Heart right ventricle (tissue), 16 donors: ENCODE results near the gene OR1D5. TPM values are rescaled to one million over a fixed set of nuclear protein-coding genes. Genes with fewer than 3 reads are reported as not detected.
"Not testable (repeated sequence)": the region's sequence is repeated elsewhere in the genome, so short reads cannot be mapped to it uniquely, and the experiment has no call there.

Experiments
- ATAC-seq, 8 donors: fragments of 200-7000 bp; cut with Tn5 transposase; one replicate each; pipeline ENCODE4 v1.9.1; 2020; ENCODE audit warnings: mild to moderate bottlenecking in 8 of 8, moderate library complexity in 8 of 8, moderate number of reproducible peaks in 1 of 8
- DNase-seq, 2 donors: peaks; one replicate each; pipeline ENCODE4 v3.0.0-alpha.2; 2020
- H3K27ac ChIP-seq, 10 donors: fragments of 200-600 bp; sonication (generic) in 2 of 10; one replicate each; pipeline versions ENCODE4 v1.5.0 to v1.8.0; 2020 to 2022; ENCODE audit warnings: mild to moderate bottlenecking in 3 of 10
- H3K27me3 ChIP-seq, 7 donors: fragments of 200-600 bp; one replicate each; pipeline ENCODE4 v1.8.0; 2021 to 2022; ENCODE audit warnings: mild to moderate bottlenecking in 2 of 7
- H3K36me3 ChIP-seq, 9 donors: fragments of 200-600 bp; sonication (generic) in 1 of 9; one replicate each; pipeline versions ENCODE4 v1.5.0 to v1.8.0; 2020 to 2022; ENCODE audit warnings: mild to moderate bottlenecking in 2 of 9
- H3K4me1 ChIP-seq, 9 donors: fragments of 200-600 bp; sonication (generic) in 1 of 9; one replicate each; pipeline versions ENCODE4 v1.5.0 to v1.8.0; 2020 to 2022; ENCODE audit warnings: mild to moderate bottlenecking in 4 of 9
- H3K4me3 ChIP-seq, 10 donors: fragments of 200-600 bp; sonication (generic) in 2 of 10; one replicate each; pipeline versions ENCODE4 v1.5.0 to v1.8.0; 2020 to 2022; ENCODE audit warnings: mild to moderate bottlenecking in 7 of 10, moderate library complexity in 2 of 10
- H3K9me3 ChIP-seq, 11 donors: fragments of 200-600 bp in 10 of 11; sonication (generic) in 2 of 11; one replicate each; pipeline versions ENCODE4 v1.5.0 to v1.8.0; 2013 to 2022; ENCODE audit warnings: mild to moderate bottlenecking in 2 of 11, control low read depth in 1 of 11, moderate library complexity in 1 of 11
- CTCF ChIP-seq, 9 donors: fragments of 200-600 bp; sonication (generic) in 2 of 9; IDR thresholded peaks; one replicate each; pipeline versions ENCODE4 v1.5.0 to v1.8.0; 2021 to 2022; ENCODE audit warnings: antibody characterized with exemption in 9 of 9, mild to moderate bottlenecking in 5 of 9, moderate library complexity in 1 of 9
- WGBS, 2 donors: extraction: QIAGEN DNeasy Blood & Tissue Kit; methylation state at CpG; one replicate each; pipeline ENCODE4 v1.1.7; 2013; ENCODE audit warnings: inconsistent platforms in 1 of 2; 5-methylcytosine and 5-hydroxymethylcytosine counted together
- intact Hi-C, 10 donors: fragments of 100-400 bp; cut with DNase I; formaldehyde crosslinking; loops; one replicate each; pipeline versions ENCODE4 v1.11.1 to v1.14.2; 2022
- long read RNA-seq, 3 donors: library from polyadenylated mRNA; unstranded; transcript quantifications; one replicate each; pipeline ENCODE4 v2.0.0, GENCODE V29; 2020 to 2021
- polyA plus RNA-seq, 2 donors: library from polyadenylated mRNA; stranded (reverse); fragments of 200-250 nt; gene quantifications; one replicate each; pipeline ENCODE4 v1.2.3, GENCODE V29; 2013
- total RNA-seq, 10 donors: library from RNA; stranded (reverse); fragmentation: NEBNext Ultra II Directional in 3 of 10; extraction: Animal tissue kit (Norgen Biotek cat#: 25700) in 3 of 10; gene quantifications; one replicate each; pipeline versions ENCODE4 v1.2.1 to v1.2.4, GENCODE V29; 2021 to 2023
- donor health status: Arrhythmogenic right ventricular cardiomyopathy.
- donor health status: ischemic (EF 13 %, LVEDD 7.1; RV severe dilation, severe dysfunction).
- donor health status: healthy with polysubstance abuse.
- donor health status: DM: no; HTN: yes; CAD: no.
- donor health status: DM: no; HTN: no; CAD: no.
- donor health status: ischemic (EF 25% LVEDD 6.9; RV normal size, moderate dysfunction).
- donor health status: ischemic (EF 25% LVEDD 5.7; RV mildly dilated, moderate dysfunction).
- donor health status: healthy.
- donor health status: DM: yes; HTN: yes; CAD: no.
- donor health status: Ischemic cardiomyopathy.
- donor health status: ischemic (EF 35%, LVEDD 5.7; RV mildly dilated, moderate dysfunction).
- donor health status: nonischemic (EF 11% LVEDD 7.7; RV severe dilation, severe dysfunction).
- donor health status: DM: yes; HTN: yes; CAD: no.
- donor health status: PGD.
- donor health status: ischemic (EF 29% LVEDD 5.4; RV normal size, mild dysfunction).
- donor health status: nonischemic (EF 23%, LVEDD 6.1; RV moderate dilation, normal function).

Gene OR1D5
- not detected for total RNA-seq
- polyA plus RNA-seq: not detected
- long read RNA-seq, donor 1: 0 reads
- long read RNA-seq, donor 2: 0 reads
- long read RNA-seq, donor 3: 0 reads

GRCh38 chr17:3063507-3063906 is at the start of gene OR1D5:
TSS of gene OR1D5 (minus strand) at chr17:3063607. CDS start at chr17:3063607, 0 bp downstream.
- intact Hi-C loops, H3K9me3 ChIP-seq, H3K4me1 ChIP-seq, H3K27me3 ChIP-seq, H3K4me3 ChIP-seq, DNase-seq, H3K36me3 ChIP-seq, H3K27ac ChIP-seq, ATAC-seq: not testable (repeated sequence)
- 57 to 60% methylated on average over 1 of the region's 2 CpGs for WGBS, 2 donors

GRCh38 chr17:3104322-3104721 is 40.9 kb upstream of the OR1D5 start, which contains the start of gene OR1D2:
TSS of gene OR1D2 (minus strand) at chr17:3104422. CDS start at chr17:3092996, 11,426 bp downstream.
- intact Hi-C loops: no loop called here
- ATAC-seq (no peak), DNase-seq (no peak)
- Histone ChIP-seq H3K4me1 (no peaks in the 10 kb centered on the region), H3K27me3 (peaks cover 0 to 8% (median 0%) of the 10 kb centered on the region in 7 donors), H3K27ac (no peak within 1 kb of the TSS), H3K4me3 (no peak within 1 kb of the TSS), H3K36me3 (no peaks in the 10 kb centered on the region), H3K9me3 (peaks cover 0 to 47% (median 14%) of the 10 kb centered on the region in 11 donors)
- 60 to 68% methylated on average over 3 of the region's 3 CpGs for WGBS, 2 donors
- no peak for TF ChIP-seq CTCF (IDR thresholded peaks at IDR 0.05)

- WGBS, 2 donors: 45 to 70% methylated on average over 4 of the region's 4 CpGs
- H3K4me1 ChIP-seq, intact Hi-C loops, H3K36me3 ChIP-seq, H3K27ac ChIP-seq, ATAC-seq, H3K4me3 ChIP-seq, DNase-seq, H3K27me3 ChIP-seq: not testable (repeated sequence)
- H3K9me3 ChIP-seq: peaks cover 0 to 16% (median 0%) of the 10 kb centered on the region in 11 donors
Measured at GRCh38 chr17:3073850-3074249, 10.4 kb upstream of the OR1D5 start.

- H3K4me1 ChIP-seq, intact Hi-C loops, H3K27ac ChIP-seq, H3K9me3 ChIP-seq, H3K36me3 ChIP-seq, DNase-seq, H3K27me3 ChIP-seq, H3K4me3 ChIP-seq: not testable (repeated sequence)
- peak in 7 of 8 donors; percentile 45 to 93 (median 77) for ATAC-seq
- no CpG with 5 or more reads among the region's 1 CpG for WGBS, 2 donors
Measured at GRCh38 chr17:3065192-3065591, 1.8 kb upstream of the OR1D5 start.

GRCh38 chr17:3062824-3063377 is 506 bp downstream of the OR1D5 start:
- H3K4me1 ChIP-seq, ATAC-seq, H3K27me3 ChIP-seq, H3K4me3 ChIP-seq, intact Hi-C loops, H3K9me3 ChIP-seq, H3K36me3 ChIP-seq, H3K27ac ChIP-seq, DNase-seq: not testable (repeated sequence)
- 86 to 87% methylated on average over 8 of the region's 8 CpGs for WGBS, 2 donors

- H3K36me3 ChIP-seq, H3K27me3 ChIP-seq, intact Hi-C loops, DNase-seq, ATAC-seq, H3K9me3 ChIP-seq, H3K4me3 ChIP-seq, H3K27ac ChIP-seq, H3K4me1 ChIP-seq: not testable (repeated sequence)
- WGBS, 2 donors: 96 to 100% methylated on average over 1 of the region's 2 CpGs
Measured at GRCh38 chr17:3054868-3055267, 8.5 kb downstream of the OR1D5 start.

- DNase-seq (no peak), ATAC-seq (no peak)
- no peaks in the 10 kb centered on the region for H3K36me3 ChIP-seq
- no peaks in the 10 kb centered on the region for H3K27me3 ChIP-seq
- intact Hi-C loops: loop anchor here in 3 of 10 donors (10.0 kb wide), 1 partner anchor 595 kb away; no protein-coding TSS in a partner anchor
- peak overlapping the region in 8 of 10 donors; percentile 58 to 85 (median 72) for H3K4me3 ChIP-seq
- H3K4me1 ChIP-seq: peaks cover 0 to 16% (median 0%) of the 10 kb centered on the region in 9 donors
- peaks cover 0 to under 1% (median 0%) of the 10 kb centered on the region in 11 donors for H3K9me3 ChIP-seq
- 89% methylated on average over 8 of the region's 8 CpGs for WGBS, 2 donors
- no peak for TF ChIP-seq CTCF (IDR thresholded peaks at IDR 0.05)
- peak overlapping the region in 1 of 10 donors; percentile 81 for H3K27ac ChIP-seq
Measured at GRCh38 chr17:3049705-3050295, 13.6 kb downstream of the OR1D5 start.
